Amniotic epithelial cell (primary cell): ENCODE data around the gene VDAC1.

Experiments used
- DNase-seq: peaks from one replicate; pipeline ENCODE4 v3.0.0-alpha.2; 2010; ENCODE audit warnings: low read depth

Gene VDAC1

GRCh38 chr5:133926489-133927299 lies 78.1 kb downstream of the VDAC1 start:
- no peak for DNase-seq

- no peak for DNase-seq
Measured at GRCh38 chr5:133925866-133926488, 78.8 kb downstream of the VDAC1 start.

GRCh38 chr5:133925269-133925668 lies 79.5 kb downstream of the VDAC1 start:
- no peak for DNase-seq

- no peak for DNase-seq
Measured at GRCh38 chr5:133924221-133924920, 80.4 kb downstream of the VDAC1 start.

GRCh38 chr5:133921979-133922378 lies 82.8 kb downstream of the VDAC1 start:
- no peak for DNase-seq
